Inflammatory macrophage (primary cell): ENCODE measurements around the gene ADH5.
"Not testable (repeated sequence)": the region's sequence is repeated elsewhere in the genome, so short reads cannot be mapped to it uniquely, and the experiment has no call there.

Experiments used
- DNase-seq, 2 donors: peaks; one replicate each; pipeline ENCODE4 v3.0.0-alpha.2; 2020 to 2022

ADH5 gene

DNA sequence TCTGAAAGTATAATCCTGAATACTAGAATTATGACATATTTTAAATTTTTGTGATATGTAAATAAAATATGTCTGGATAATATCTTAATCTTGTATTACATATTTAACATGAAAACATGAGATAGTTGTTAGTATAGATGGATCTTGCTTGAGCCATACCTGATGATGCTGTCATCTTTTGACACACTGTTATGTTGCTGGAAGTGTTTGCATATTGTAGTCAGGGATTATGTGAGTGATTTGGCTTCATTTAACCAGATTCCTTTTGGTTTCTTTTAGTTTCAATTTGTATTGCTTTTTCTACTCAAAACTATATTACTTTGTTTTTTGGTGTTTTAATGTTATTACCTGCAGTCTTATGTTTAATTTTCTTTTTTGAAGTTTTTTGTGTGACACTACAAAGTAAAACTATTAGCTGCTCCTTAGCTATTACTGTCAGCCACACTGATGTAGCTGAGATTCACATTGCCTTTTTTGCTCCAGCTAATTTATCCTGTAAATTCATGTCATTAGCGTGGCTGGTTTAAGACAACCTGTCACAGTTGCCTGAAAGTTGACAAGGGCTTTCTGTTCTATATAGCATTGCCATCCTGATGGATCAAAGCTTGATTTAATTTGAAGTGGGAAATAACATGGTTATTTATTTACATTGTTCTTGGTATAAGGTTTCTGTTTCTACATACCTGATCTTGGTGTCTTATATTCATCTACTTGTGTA, 59.4 kb downstream of the ADH5 start:
- DNase-seq: no peak

DNA sequence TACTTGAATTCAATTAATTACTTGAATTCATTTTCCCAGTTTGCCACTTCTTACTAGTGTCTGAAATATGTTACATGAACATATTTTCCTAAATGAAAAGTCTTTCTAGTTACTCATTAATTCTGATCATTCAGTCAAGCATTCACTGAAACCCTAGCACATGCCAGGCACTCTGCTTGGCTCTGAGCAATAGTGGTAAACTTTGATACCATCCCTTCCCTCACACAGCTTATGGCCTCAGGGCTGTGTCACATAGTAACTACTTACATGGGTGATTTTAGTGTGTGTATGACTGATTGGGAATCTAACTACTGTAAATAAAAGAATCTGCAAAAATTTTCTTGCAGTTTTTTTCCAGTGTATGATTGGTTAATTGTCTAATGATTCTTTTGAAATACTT, 60.4 kb downstream of the ADH5 start:
- DNase-seq: no peak

DNA sequence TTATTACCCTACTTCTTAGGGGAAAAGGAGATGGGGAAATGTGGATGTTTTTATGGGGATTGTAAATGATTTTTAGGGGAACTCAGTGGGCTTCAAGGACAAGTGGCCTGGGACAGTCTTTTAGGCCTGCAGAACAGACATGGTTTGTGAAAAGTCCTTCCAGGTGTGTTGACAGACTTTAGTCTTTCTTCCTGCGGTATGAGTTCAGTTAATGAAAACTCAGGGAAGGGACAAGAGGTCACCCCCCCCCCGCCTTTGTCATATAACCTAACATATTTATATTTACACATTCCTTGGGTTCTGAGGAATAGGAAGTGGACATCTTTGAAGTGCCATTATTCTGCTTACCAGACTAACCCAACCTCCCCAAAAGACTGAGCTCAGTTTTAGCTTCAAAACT, 61.3 kb downstream of the ADH5 start:
- DNase-seq: no peak

DNA sequence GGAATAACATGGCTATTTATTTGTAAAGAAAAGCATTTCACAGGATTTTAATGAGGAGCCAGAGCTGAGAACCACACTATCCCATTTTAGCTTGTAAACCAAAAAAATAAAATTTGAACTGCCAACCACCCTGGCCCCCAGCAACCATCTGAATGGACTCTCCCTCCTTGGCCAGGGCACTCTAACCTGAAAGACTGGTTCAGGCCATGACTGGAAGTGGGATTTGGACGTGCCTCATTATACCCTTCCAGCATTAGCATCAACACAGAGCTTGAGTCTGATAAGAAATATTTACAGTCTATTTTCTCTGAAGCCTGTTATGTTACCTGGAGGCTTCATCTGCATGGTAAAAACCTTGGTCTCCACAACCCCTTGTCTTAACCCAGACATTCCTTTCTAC, 63.1 kb downstream of the ADH5 start:
- no peak for DNase-seq

DNA sequence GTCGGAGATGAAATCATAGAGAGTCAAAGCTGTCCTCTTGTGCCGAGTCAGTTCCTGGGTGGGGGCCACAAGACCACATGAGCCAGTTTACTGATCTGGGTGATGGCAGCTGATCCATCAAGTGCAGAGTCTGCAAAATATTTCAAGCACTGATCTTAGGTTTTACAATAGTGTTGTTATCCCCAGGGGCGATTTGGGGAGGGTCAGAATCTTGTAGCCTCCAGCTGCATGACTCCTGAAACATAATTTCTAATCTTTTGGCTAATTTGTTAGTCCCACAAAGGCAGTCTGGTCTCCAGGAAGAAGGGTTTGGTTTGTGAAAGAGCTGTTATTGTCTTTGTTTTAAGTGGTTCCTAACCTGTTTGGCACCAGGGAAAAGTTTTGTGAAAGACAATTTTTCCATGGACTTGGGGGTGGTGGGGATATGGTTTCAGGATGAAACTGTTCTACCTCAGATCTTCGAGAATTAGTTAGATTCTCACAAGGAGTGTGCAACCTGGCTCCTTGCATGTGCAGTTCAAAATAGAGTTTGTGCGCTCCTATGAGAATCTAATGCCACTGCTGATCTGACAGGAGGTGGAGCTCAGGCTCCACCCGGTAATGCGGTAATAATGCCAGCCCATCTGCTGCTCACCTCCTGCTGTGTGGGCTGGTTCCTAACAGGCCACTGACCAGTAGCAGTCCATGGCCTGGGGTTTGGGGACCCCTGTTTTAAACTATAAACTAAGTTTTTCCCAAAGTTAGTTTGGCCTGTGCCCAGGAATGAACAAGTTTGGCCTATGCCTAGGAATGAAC, 63.9 kb downstream of the ADH5 start:
- no peak for DNase-seq

DNA sequence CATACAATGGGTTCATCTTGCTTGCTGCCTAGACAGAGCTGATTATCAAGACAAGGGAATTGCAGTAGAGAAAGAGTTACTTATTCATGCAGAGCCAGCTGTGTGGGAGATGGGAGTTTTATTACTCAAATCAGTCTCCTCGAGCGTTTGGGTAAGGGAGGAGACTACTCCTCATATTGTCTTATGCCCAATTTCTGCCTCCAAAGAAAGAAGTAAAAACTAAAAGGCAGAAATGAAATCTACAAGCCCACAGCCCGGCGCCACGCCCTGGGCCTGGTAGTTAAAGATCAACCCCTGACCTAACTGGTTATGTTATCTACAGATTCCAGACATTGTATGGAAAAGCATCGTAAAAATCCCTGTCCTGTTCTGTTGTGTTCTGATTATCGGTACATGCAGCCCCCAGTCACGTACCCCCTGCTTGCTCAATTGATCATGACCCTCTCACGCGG, 64.8 kb downstream of the ADH5 start:
- DNase-seq: not testable (repeated sequence)

DNA sequence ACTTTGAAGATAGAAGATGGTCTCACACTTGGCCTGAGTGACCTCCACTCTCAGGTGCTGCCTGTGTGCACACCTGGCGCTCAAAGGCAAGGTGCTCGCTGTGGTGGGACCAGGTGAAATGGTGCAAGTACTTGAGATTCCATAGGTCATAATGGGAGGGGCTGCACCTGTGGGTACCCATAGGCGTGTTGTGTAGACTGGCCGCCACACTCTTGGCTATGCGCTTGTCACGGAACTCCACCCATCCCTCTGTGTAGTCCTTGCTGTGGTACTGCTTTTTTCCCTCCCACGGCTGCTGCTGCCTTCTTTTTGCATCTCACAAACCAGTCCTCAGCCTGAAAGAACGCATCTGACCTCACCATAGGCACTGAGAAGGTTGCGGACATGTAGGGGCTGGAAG, 66.0 kb downstream of the ADH5 start:
- no peak for DNase-seq

DNA sequence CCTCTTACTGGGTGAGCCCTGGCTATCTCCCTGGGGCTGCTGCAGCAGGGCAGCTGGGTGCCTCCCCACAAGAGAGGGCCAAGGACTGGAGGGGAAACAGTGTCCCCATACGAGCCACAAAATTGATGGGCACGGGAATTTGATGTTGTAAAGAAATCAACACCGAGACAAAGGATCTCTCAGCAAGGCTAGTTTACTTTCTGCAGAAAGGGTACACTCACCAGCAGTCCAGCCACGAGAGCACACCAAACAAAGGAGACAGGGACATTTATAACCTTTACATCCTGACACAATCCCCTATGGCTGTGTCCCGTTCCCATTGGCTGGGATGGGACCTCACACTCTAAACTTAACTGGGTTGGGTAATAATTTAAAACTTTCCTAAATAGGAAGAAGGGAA, 67.2 kb downstream of the ADH5 start:
- DNase-seq: no peak
